ENCODE measurements around the gene PURB. TPM values are rescaled to one million over a fixed set of nuclear protein-coding genes. Genes with fewer than 3 reads are reported as not detected.

The PURB gene
- total and polyA plus RNA-seq, 9 of the 15 experiments (the other 6 are each of a cell fraction or from before 2014, with no cell fraction given): 1.6 to 14.1 (median 8.8) TPM

- no peak; the same call in 1 of the 2 replicates for TF ChIP-seq XRCC5 (IDR thresholded peaks at IDR 0.05; ENCODE audit: low read depth, low read length)
- TF ChIP-seq NR2C1 (IDR thresholded peaks at IDR 0.05): no peak
- TF ChIP-seq NR2C1 (tag; IDR thresholded peaks at IDR 0.05): 0 out of 2 replicates have a peak, but pooled peaks have one; percentile 37
- no peak for TF ChIP-seq SREBF2 (CRISPR knock-in tag; IDR thresholded peaks at IDR 0.05)
- TF ChIP-seq, protein P1, sequence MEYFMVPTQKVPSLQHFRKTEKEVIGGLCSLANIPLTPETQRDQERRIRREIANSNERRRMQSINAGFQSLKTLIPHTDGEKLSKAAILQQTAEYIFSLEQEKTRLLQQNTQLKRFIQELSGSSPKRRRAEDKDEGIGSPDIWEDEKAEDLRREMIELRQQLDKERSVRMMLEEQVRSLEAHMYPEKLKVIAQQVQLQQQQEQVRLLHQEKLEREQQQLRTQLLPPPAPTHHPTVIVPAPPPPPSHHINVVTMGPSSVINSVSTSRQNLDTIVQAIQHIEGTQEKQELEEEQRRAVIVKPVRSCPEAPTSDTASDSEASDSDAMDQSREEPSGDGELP (CRISPR knock-in tag; IDR thresholded peaks at IDR 0.05; ENCODE audit: borderline replicate concordance): peak; percentile 85
- no peak for TF ChIP-seq SRSF7 (optimal IDR thresholded peaks at IDR 0.05; ENCODE audit: low read depth, low read length)
- peak; percentile 46; the same call in 1 of the 2 replicates for TF ChIP-seq MEF2D (tag; conservative IDR thresholded peaks at IDR 0.05; ENCODE audit: low read depth)
- TF ChIP-seq DDX20 (tag; IDR thresholded peaks at IDR 0.05; ENCODE audit: low read depth): no peak
- TF ChIP-seq ILK (tag; IDR thresholded peaks at IDR 0.05; ENCODE audit: borderline replicate concordance, low read depth): no peak
- TF ChIP-seq CTBP1 (IDR thresholded peaks at IDR 0.05; ENCODE audit: borderline replicate concordance): peak; percentile 86
- TF ChIP-seq ELF1 (tag; IDR thresholded peaks at IDR 0.05): peak; percentile 98
- peak; percentile 38 to 50; a peak in 2 of 4 replicates for TF ChIP-seq RCOR1 (IDR thresholded peaks at IDR 0.05; ENCODE audit: borderline replicate concordance in 1 of 2, low read depth in 2 of 2, low read length in 2 of 2)
- TF ChIP-seq, protein P2, sequence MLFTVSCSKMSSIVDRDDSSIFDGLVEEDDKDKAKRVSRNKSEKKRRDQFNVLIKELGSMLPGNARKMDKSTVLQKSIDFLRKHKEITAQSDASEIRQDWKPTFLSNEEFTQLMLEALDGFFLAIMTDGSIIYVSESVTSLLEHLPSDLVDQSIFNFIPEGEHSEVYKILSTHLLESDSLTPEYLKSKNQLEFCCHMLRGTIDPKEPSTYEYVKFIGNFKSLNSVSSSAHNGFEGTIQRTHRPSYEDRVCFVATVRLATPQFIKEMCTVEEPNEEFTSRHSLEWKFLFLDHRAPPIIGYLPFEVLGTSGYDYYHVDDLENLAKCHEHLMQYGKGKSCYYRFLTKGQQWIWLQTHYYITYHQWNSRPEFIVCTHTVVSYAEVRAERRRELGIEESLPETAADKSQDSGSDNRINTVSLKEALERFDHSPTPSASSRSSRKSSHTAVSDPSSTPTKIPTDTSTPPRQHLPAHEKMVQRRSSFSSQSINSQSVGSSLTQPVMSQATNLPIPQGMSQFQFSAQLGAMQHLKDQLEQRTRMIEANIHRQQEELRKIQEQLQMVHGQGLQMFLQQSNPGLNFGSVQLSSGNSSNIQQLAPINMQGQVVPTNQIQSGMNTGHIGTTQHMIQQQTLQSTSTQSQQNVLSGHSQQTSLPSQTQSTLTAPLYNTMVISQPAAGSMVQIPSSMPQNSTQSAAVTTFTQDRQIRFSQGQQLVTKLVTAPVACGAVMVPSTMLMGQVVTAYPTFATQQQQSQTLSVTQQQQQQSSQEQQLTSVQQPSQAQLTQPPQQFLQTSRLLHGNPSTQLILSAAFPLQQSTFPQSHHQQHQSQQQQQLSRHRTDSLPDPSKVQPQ (CRISPR knock-in tag; IDR thresholded peaks at IDR 0.05; ENCODE audit: borderline replicate concordance): no peak
- TF ChIP-seq, protein P3, sequence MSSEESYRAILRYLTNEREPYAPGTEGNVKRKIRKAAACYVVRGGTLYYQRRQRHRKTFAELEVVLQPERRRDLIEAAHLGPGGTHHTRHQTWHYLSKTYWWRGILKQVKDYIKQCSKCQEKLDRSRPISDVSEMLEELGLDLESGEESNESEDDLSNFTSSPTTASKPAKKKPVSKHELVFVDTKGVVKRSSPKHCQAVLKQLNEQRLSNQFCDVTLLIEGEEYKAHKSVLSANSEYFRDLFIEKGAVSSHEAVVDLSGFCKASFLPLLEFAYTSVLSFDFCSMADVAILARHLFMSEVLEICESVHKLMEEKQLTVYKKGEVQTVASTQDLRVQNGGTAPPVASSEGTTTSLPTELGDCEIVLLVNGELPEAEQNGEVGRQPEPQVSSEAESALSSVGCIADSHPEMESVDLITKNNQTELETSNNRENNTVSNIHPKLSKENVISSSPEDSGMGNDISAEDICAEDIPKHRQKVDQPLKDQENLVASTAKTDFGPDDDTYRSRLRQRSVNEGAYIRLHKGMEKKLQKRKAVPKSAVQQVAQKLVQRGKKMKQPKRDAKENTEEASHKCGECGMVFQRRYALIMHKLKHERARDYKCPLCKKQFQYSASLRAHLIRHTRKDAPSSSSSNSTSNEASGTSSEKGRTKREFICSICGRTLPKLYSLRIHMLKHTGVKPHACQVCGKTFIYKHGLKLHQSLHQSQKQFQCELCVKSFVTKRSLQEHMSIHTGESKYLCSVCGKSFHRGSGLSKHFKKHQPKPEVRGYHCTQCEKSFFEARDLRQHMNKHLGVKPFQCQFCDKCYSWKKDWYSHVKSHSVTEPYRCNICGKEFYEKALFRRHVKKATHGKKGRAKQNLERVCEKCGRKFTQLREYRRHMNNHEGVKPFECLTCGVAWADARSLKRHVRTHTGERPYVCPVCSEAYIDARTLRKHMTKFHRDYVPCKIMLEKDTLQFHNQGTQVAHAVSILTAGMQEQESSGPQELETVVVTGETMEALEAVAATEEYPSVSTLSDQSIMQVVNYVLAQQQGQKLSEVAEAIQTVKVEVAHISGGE (CRISPR knock-in tag; IDR thresholded peaks at IDR 0.05): peak in 2 of 3 experiments; percentile 43 to 93; a peak in 3 of 6 replicates
- TF ChIP-seq ZBTB26 (CRISPR knock-in tag; IDR thresholded peaks at IDR 0.05): no peak
- TF ChIP-seq TFAM (CRISPR knock-in tag; conservative IDR thresholded peaks at IDR 0.05): no peak
- TF ChIP-seq BRCA1 (IDR thresholded peaks at IDR 0.05): no peak
- TF ChIP-seq BRCA1 (CRISPR knock-in tag; IDR thresholded peaks at IDR 0.05): no peak
Measured at GRCh38 chr7:44885394-44886317, at the start of gene PURB (continued).

All from K562 (cell line).